HCT116 (cell line): ENCODE measurements around the gene CFAP74. TPM values are rescaled to one million over a fixed set of nuclear protein-coding genes. Genes with fewer than 3 reads are reported as not detected.
A peak's percentile ranks its signal among the peaks of the same experiment; 100 is the strongest.

Experiments used
- ATAC-seq: fragments of 200-7000 bp; cut with Tn5 transposase; 2 replicates; pipeline ENCODE4 v1.9.1; 2020; ENCODE audit warnings: mild to moderate bottlenecking, moderate library complexity
- BruUV-seq: library from RNA; stranded (reverse); fragments of 400-500 nt; replicated peaks from 2 replicates; lab custom pipeline; 2021; lab: Mats Ljungman, UMichigan
- CTCF ChIA-PET: fragments of 300-600 bp; sonication (Branson Sonifier 250); formaldehyde crosslinking; loops from one replicate; lab custom pipeline; 2021; ENCODE audit warnings: antibody characterized with exemption; lab: Charles Lee
- POLR2A ChIA-PET: fragments of 300-600, 350-600 bp; sonication (Branson Sonifier 250); formaldehyde crosslinking; loops from one replicate; lab custom pipeline; 2021; ENCODE audit warnings: antibody characterized with exemption; lab: Charles Lee
- RAD21 ChIA-PET, 2 experiments: fragments of 300-600 bp; sonication (Branson Sonifier 250); formaldehyde crosslinking; loops; one replicate each; lab custom pipeline; 2023; ENCODE audit warnings: low total read pairs in 2 of 2; ENCODE audit not compliant: uncharacterized antibody in 2 of 2, unreplicated experiment in 2 of 2, low non-redundant PET in 1 of 2; lab: Charles Lee
- DNase-seq: peaks from one replicate; pipeline ENCODE4 v3.0.0-alpha.2; 2010; ENCODE audit warnings: low read depth, low spot score
- H2AFZ ChIP-seq: fragments of 200-600 bp; shearing (Covaris generic), sonication (generic); 2 replicates; pipeline ENCODE4 v1.6.1; 2017; ENCODE audit warnings: low read depth, mixed run types, mixed read lengths, antibody characterized with exemption, low read length; ENCODE audit not compliant: poor library complexity, severe bottlenecking
- H3K27ac ChIP-seq: 2 replicates; pipeline ENCODE4 v1.5.1; 2012; ENCODE audit warnings: low read depth, low read length
- H3K27me3 ChIP-seq: fragments of 200-600 bp; sonication (generic); 2 replicates; pipeline ENCODE4 v1.6.1; 2016; ENCODE audit warnings: mixed run types, low read length, mixed read lengths; ENCODE audit not compliant: insufficient read depth
- H3K36me3 ChIP-seq, 2 experiments: fragments of 200-500 bp in 1 of 2; fragments of 200-600 bp in 1 of 2; sonication (Bioruptor generic) in 1 of 2; sonication (generic) in 1 of 2; 2 replicates each; pipeline versions ENCODE4 v1.5.1 to v1.6.1; 2014 to 2016; ENCODE audit warnings: low read length in 2 of 2, inconsistent platforms in 1 of 2, mixed read lengths in 1 of 2, mixed run types in 1 of 2; ENCODE audit not compliant: insufficient read depth in 2 of 2, control insufficient read depth in 1 of 2
- H3K4me1 ChIP-seq, 2 experiments: fragments of 200-600 bp in 1 of 2; sonication (generic) in 1 of 2; 2 replicates each; pipeline versions ENCODE4 v1.5.1 to v1.6.1; 2012 to 2017; ENCODE audit warnings: low read length in 2 of 2, inconsistent platforms in 1 of 2, mild to moderate bottlenecking in 1 of 2, mixed read lengths in 1 of 2, mixed run types in 1 of 2, moderate library complexity in 1 of 2; ENCODE audit not compliant: insufficient read depth in 2 of 2, control insufficient read depth in 1 of 2
- H3K4me2 ChIP-seq: fragments of 200-600 bp; sonication (generic); 2 replicates; pipeline ENCODE4 v1.6.1; 2017; ENCODE audit warnings: mixed run types, low read length, mixed read lengths
- H3K4me3 ChIP-seq, 2 experiments: fragments of 200-600 bp in 1 of 2; sonication (generic) in 1 of 2; replicated peaks in 1 of 2; 2 replicates each; pipeline ENCODE4 v1.5.1; 2011 to 2016; ENCODE audit warnings: low read length in 2 of 2, control low read depth in 1 of 2, low read depth in 1 of 2, mild to moderate bottlenecking in 1 of 2, mixed read lengths in 1 of 2, mixed run types in 1 of 2
- H3K79me2 ChIP-seq: fragments of 200-600 bp; sonication (generic); 2 replicates; pipeline ENCODE4 v1.6.1; 2017; ENCODE audit warnings: mild to moderate bottlenecking, mixed run types, low read length, moderate library complexity, mixed read lengths; ENCODE audit not compliant: insufficient read depth
- H3K9ac ChIP-seq: fragments of 200-600 bp; sonication (generic); 2 replicates; pipeline ENCODE4 v1.6.1; 2016; ENCODE audit warnings: low read length, mixed read lengths
- H3K9me2 ChIP-seq: fragments of 200-600 bp; sonication (generic), shearing (Covaris generic); 2 replicates; pipeline ENCODE4 v1.6.1; 2017; ENCODE audit warnings: mixed run types, mild to moderate bottlenecking, moderate library complexity; ENCODE audit not compliant: insufficient read depth
- H3K9me3 ChIP-seq, 2 experiments: fragments of 200-500 bp in 1 of 2; fragments of 200-600 bp in 1 of 2; sonication (Bioruptor generic) in 1 of 2; sonication (generic) in 1 of 2; 2 replicates each; pipeline ENCODE4 v1.6.1; 2014 to 2017; ENCODE audit warnings: low read length in 2 of 2, mixed read lengths in 2 of 2, inconsistent platforms in 1 of 2, low read depth in 1 of 2, mild to moderate bottlenecking in 1 of 2, mixed run types in 1 of 2, moderate library complexity in 1 of 2; ENCODE audit not compliant: control insufficient read depth in 1 of 2, insufficient read depth in 1 of 2
- H4K20me1 ChIP-seq: fragments of 200-600 bp; sonication (generic), shearing (Covaris generic); 2 replicates; pipeline ENCODE4 v1.6.1; 2017; ENCODE audit warnings: mixed run types, mild to moderate bottlenecking, moderate library complexity; ENCODE audit not compliant: insufficient read depth
- ELF1 ChIP-seq: IDR thresholded peaks from 2 replicates; pipeline ENCODE4 v1.6.1; 2012; ENCODE audit warnings: low read depth, borderline replicate concordance
- POLR2AphosphoS5 ChIP-seq: IDR thresholded peaks from 2 replicates; pipeline ENCODE4 v1.6.1; 2011; ENCODE audit warnings: mild to moderate bottlenecking, low read depth, low read length, moderate library complexity
- ZFX ChIP-seq: fragments of 450-650 bp; IDR thresholded peaks from 2 replicates; pipeline ENCODE4 v1.6.1; 2017
- intact Hi-C: fragments of 100-400 bp; cut with micrococcal nuclease; formaldehyde crosslinking; loops from 2 replicates; pipeline ENCODE4 v1.10.0; 2022
- total RNA-seq: library from RNA; stranded (reverse); gene quantifications from one replicate; pipeline ENCODE4 v1.2.1, GENCODE V29; 2021; ENCODE audit not compliant: unreplicated experiment
- TF ChIP-seq, protein P1 (sequence below), 3 experiments: fragments of 200-600 bp in 1 of 3; sonication (generic) in 1 of 3; IDR thresholded peaks in 2 of 3; conservative IDR thresholded peaks in 1 of 3; 2 replicates each; pipeline ENCODE4 v1.5.1; 2012 to 2017; ENCODE audit warnings: low read depth in 2 of 3, low read length in 2 of 3, antibody characterized with exemption in 1 of 3, borderline replicate concordance in 1 of 3, control low read depth in 1 of 3, mild to moderate bottlenecking in 1 of 3, mixed read lengths in 1 of 3, mixed run types in 1 of 3, moderate library complexity in 1 of 3; ENCODE audit not compliant: insufficient read depth in 1 of 3

Gene CFAP74
- total RNA-seq, 1 experiment from 2014 or later = 4.9 TPM

DNA sequence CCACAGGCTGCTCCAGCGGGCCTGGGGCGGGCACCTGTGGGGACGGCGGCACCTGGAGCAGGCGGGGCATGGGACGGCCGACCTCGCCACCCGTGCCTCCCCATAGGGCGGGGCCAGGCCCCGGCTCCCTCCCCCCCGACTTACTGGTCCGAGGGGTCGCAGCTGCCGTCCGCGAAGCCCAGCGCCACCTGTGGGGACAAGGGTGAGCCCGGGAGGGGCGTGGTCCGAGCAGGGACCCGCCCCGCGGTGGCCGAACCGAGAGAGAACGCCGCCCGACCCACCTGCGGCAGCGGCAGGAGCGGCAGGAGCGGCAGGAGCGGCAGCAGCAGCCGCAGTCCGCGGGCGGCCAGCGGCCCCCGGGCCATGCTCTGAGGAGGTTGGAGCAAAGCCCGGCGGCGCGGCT lies 84.7 kb downstream of the CFAP74 start, which contains the start of gene TMEM52:
Gene TMEM52, minus strand, starts transcription at position 379 of the 403 bp plus-strand sequence. Its CDS starts 14 bp downstream, at position 365.
- Histone ChIP-seq H3K9me3 (no peaks in the 10 kb centered on the region), H3K4me3 (peak within 1 kb of the TSS; percentile 60 to 73), H4K20me1 (no peaks in the 10 kb centered on the region), H3K27me3 (no peaks in the 10 kb centered on the region), H2AFZ (no peak within 1 kb of the TSS), H3K79me2 (0 out of 2 replicates have a peak, but pooled peaks cover 8% of the 10 kb centered on the region), H3K4me2 (peak within 1 kb of the TSS; percentile 99), H3K9me2 (no peaks in the 10 kb centered on the region), H3K9ac (peak within 1 kb of the TSS; percentile 84), H3K27ac (peak within 1 kb of the TSS; percentile 79), H3K36me3 (no peaks in the 10 kb centered on the region), H3K4me1 (peaks cover 11 to 29% of the 10 kb centered on the region in 2 experiments)
- peak; percentile 71 for ATAC-seq
- POLR2A ChIA-PET = interaction anchor here (1.4 kb wide), 1 partner anchor 10 kb away, joined by 3 read pairs; no protein-coding TSS in a partner anchor
- no TSS peak for BruUV-seq
- CTCF ChIA-PET = interaction anchor here (1.0 to 1.7 kb wide), 3 partner anchors 10 to 128 kb away, joined by 4 to 8 read pairs (median 4); no protein-coding TSS in a partner anchor
- RAD21 ChIA-PET = no interaction called here
- no peak for DNase-seq
- TF ChIP-seq ZFX (peak; percentile 41; the same call in 1 of the 2 replicates), ELF1 (no peak), POLR2AphosphoS5 (peak; percentile 60)
- TF ChIP-seq, protein P1, sequence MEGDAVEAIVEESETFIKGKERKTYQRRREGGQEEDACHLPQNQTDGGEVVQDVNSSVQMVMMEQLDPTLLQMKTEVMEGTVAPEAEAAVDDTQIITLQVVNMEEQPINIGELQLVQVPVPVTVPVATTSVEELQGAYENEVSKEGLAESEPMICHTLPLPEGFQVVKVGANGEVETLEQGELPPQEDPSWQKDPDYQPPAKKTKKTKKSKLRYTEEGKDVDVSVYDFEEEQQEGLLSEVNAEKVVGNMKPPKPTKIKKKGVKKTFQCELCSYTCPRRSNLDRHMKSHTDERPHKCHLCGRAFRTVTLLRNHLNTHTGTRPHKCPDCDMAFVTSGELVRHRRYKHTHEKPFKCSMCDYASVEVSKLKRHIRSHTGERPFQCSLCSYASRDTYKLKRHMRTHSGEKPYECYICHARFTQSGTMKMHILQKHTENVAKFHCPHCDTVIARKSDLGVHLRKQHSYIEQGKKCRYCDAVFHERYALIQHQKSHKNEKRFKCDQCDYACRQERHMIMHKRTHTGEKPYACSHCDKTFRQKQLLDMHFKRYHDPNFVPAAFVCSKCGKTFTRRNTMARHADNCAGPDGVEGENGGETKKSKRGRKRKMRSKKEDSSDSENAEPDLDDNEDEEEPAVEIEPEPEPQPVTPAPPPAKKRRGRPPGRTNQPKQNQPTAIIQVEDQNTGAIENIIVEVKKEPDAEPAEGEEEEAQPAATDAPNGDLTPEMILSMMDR (IDR thresholded peaks at IDR 0.05 in 2 of 3, conservative IDR thresholded peaks at IDR 0.05 in 1 of 3; ENCODE audit: borderline replicate concordance in 1 of 3, insufficient read depth in 1 of 3, low read depth in 2 of 3, low read length in 2 of 3) = peak in 1 of 3 experiments; percentile 25; a peak in 1 of 6 replicates
- intact Hi-C loops = no loop called here
